Measurements from ENCODE around the gene KCNQ1. TPM values are rescaled to one million over a fixed set of nuclear protein-coding genes. Genes with fewer than 3 reads are reported as not detected.

The KCNQ1 gene
- total RNA-seq, 2 donors from 2014 or later: 51.4 to 55.8 TPM

DNA sequence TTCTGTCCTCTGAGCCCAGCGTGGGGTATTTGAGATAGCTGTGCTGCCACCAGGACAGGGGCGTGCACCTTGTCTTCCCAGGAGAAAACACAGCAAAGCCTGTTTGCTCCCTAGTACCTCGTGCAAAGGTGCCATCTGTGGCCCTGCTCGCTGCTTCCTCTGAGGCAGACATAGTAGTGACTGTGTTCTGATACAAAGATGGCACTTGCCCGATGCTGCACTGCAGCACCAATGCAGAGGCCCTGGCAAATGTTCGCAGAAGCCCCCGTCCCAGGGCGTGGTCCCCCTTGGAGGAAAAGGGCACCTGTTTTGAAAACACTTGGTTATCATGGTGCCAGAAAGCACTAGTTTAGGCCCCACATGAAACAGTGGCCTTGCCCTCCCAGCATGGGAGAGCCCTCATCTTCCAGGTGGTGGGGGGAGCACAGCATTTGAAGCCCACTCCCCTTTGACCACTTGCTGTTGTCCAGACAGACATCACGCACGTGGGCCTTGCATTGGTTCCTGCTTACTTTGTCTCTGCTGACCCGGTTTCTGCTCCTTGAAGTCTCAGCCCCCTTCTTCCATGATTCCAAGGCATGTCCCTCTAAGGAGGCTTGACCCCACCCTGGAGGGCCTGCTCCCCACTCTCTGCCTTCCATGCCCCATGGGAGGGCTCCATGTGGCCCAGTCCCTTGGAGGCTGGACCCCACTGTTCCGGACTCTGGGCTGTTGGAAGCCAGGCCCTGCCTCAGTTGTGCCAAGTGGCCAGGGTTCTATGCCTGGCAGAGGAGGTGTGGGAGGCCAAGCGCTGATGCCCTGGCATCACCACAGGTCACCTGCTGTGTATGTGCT lies 145.5 kb downstream of the KCNQ1 start:
- intact Hi-C loops (cut with DNase I): no loop called here
- no peak overlapping the region for H3K4me3 ChIP-seq
- TF ChIP-seq, protein P1, sequence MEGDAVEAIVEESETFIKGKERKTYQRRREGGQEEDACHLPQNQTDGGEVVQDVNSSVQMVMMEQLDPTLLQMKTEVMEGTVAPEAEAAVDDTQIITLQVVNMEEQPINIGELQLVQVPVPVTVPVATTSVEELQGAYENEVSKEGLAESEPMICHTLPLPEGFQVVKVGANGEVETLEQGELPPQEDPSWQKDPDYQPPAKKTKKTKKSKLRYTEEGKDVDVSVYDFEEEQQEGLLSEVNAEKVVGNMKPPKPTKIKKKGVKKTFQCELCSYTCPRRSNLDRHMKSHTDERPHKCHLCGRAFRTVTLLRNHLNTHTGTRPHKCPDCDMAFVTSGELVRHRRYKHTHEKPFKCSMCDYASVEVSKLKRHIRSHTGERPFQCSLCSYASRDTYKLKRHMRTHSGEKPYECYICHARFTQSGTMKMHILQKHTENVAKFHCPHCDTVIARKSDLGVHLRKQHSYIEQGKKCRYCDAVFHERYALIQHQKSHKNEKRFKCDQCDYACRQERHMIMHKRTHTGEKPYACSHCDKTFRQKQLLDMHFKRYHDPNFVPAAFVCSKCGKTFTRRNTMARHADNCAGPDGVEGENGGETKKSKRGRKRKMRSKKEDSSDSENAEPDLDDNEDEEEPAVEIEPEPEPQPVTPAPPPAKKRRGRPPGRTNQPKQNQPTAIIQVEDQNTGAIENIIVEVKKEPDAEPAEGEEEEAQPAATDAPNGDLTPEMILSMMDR (IDR thresholded peaks at IDR 0.05): no peak
- no peaks in the 10 kb centered on the region for H3K27me3 ChIP-seq
- no peaks in the 10 kb centered on the region for H3K9me3 ChIP-seq
- H3K4me1 ChIP-seq: no peaks in the 10 kb centered on the region
- DNase-seq: no peak
- no peak overlapping the region for H3K27ac ChIP-seq
- no peaks in the 10 kb centered on the region for H3K36me3 ChIP-seq
- H3K9ac ChIP-seq (ENCODE audit: low read depth in 2 of 2, low read length in 2 of 2): no peak overlapping the region

DNA sequence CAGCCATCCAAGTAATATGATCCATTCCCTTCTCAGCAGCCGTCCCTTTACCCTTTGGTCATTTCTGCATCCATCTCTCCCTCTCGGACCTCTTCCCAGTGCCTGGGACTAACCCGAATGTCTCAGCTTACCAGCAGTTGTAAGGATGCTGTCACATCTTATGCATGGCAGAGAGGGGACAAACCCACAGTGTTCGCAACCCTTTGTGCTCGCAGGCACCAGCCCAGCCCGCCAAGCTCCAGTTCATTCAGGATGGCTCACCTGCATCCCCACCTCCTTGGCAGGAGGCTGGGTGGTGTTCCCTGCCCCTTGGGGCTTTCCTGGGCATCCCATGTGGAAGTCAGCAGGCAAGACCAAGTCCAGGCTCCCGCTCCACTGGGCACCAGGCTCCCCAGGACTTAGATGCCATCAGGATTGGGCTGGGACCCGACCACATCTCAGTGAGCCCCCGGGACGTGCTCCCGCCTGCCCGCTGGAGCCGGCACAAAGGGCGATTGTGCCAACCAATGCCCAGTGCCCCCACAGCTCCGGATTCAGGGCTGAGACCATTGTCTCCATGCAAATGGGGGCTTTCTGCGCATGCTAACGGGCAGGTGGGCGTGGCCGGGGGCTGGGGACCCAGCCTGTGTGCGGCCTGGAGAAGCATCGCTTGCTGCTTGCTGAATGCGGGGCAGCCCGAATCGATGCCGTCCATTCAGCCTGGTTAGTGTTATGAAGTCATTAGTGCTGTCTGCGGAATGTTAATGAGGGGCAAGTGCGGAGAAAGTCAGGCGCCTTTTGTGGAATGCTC lies 146.4 kb downstream of the KCNQ1 start:
- Histone ChIP-seq H3K4me1 (no peaks in the 10 kb centered on the region), H3K27me3 (no peaks in the 10 kb centered on the region), H3K27ac (no peak overlapping the region), H3K9ac (ENCODE audit: low read depth in 2 of 2, low read length in 2 of 2) (no peak overlapping the region), H3K36me3 (no peaks in the 10 kb centered on the region), H3K4me3 (no peak overlapping the region), H3K9me3 (no peaks in the 10 kb centered on the region)
- DNase-seq: no peak
- TF ChIP-seq, protein P1 (IDR thresholded peaks at IDR 0.05): no peak
- intact Hi-C loops (cut with DNase I): no loop called here

DNA sequence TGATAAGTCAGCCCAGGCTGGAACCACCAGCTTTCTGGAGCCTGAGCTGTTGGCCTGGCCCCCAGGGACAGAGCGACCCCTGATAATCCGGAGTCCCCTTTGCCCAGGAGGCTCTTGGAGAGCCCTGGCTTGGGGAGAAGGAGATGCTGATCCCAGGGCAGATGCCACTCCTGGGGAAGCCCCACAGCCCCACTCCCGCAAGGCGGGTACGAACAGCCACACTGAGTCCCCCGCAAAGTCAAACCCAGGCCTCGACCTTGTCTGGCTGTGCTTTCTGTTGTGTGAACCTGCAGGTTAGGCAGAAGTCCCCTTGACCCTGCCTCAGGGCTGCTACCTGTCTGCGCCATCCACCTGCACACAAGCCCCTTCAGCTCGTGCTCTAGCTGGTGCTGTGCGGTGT lies 147.0 kb downstream of the KCNQ1 start:
- no peak overlapping the region for H3K4me3 ChIP-seq
- H3K9ac ChIP-seq (ENCODE audit: low read depth in 2 of 2, low read length in 2 of 2): no peak overlapping the region
- no peaks in the 10 kb centered on the region for H3K4me1 ChIP-seq
- H3K27me3 ChIP-seq: no peaks in the 10 kb centered on the region
- no peak overlapping the region for H3K27ac ChIP-seq
- H3K9me3 ChIP-seq: no peaks in the 10 kb centered on the region
- TF ChIP-seq, protein P1 (IDR thresholded peaks at IDR 0.05): no peak
- no peaks in the 10 kb centered on the region for H3K36me3 ChIP-seq
- intact Hi-C loops (cut with DNase I): no loop called here
- no peak for DNase-seq

DNA sequence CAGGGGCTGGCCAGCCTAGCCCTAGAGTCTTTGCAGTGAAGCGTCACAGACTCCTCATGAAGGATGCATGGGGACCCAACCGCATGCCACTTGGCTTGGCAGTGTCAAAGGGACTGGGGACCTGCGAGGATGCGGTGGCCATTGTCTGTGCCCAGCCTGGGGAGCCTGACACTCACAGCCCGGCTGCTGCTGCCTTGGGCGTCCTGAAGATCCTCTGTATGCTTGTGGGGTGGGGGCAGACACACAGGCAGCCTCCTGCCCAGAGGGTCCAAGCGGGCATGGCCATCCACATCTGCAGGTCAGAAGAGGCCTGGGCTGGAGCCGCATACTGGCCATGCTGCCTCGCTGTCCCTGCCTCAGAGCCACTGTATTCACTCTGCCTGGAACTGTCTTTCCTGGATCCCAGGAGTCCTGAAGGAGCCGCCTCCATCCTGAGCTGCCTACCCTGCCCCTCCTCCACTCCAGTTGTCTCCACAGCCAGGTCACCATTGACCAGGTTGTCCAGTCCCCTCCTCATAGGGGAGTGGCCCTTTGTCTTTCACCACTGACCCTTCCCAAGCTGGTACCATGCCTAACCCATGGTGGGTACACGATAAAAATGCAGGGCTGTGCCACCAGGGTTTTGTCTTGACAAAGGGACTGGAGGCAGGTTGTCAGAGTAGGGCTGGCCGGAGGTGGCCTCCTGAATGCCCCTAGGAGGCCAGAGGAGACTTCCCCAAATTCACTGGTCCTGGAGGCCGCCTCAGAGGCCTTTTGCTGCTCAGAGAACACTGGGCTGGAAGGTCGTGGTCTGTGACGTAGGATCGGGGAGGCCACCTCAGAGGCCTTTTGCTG lies 148.0 kb downstream of the KCNQ1 start:
- Histone ChIP-seq H3K4me3 (no peak overlapping the region), H3K4me1 (no peaks in the 10 kb centered on the region), H3K36me3 (no peaks in the 10 kb centered on the region), H3K27me3 (no peaks in the 10 kb centered on the region), H3K27ac (no peak overlapping the region), H3K9ac (ENCODE audit: low read depth in 2 of 2, low read length in 2 of 2) (no peak overlapping the region), H3K9me3 (no peaks in the 10 kb centered on the region)
- TF ChIP-seq, protein P1 (IDR thresholded peaks at IDR 0.05): no peak
- intact Hi-C loops (cut with DNase I): no loop called here
- DNase-seq: no peak

DNA sequence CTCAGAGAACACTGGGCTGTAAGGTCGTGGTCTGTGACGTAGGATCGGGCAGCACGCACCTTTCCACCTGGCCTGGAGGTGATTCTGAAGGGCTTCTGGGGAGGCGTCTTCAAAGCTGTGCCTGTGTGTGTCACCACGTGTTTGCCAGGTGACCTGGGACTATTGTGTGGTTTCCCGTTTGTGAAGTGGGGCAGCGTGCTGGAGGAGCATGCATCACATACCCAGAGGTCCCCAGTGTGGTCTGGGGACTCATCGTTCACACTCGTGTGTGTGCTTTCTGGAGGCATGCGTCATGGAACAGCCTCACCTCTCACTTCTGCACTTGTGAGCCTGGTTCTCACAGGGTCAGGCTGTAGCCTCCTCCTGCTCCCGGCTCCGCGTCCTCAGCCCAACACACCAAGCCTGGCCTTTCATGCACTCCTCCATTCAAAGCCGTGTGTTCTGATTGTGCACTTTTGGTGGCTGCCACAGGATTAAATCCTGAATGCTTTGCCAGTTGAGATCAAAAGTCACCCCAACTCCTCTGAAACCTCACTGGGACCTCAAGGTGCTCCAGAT lies 148.7 kb downstream of the KCNQ1 start:
- Histone ChIP-seq H3K36me3 (no peaks in the 10 kb centered on the region), H3K9ac (ENCODE audit: low read depth in 2 of 2, low read length in 2 of 2) (no peak overlapping the region), H3K4me1 (no peaks in the 10 kb centered on the region), H3K9me3 (no peaks in the 10 kb centered on the region), H3K27me3 (no peaks in the 10 kb centered on the region), H3K4me3 (no peak overlapping the region), H3K27ac (no peak overlapping the region)
- DNase-seq: no peak
- TF ChIP-seq, protein P1 (IDR thresholded peaks at IDR 0.05): no peak
- intact Hi-C loops (cut with DNase I): no loop called here
